ENCODE results near the gene CPEB3. TPM values are rescaled to one million over a fixed set of nuclear protein-coding genes. Genes with fewer than 3 reads are reported as not detected.

CPEB3 gene
- polyA plus RNA-seq, 1 donor: 4.6 TPM

DNA sequence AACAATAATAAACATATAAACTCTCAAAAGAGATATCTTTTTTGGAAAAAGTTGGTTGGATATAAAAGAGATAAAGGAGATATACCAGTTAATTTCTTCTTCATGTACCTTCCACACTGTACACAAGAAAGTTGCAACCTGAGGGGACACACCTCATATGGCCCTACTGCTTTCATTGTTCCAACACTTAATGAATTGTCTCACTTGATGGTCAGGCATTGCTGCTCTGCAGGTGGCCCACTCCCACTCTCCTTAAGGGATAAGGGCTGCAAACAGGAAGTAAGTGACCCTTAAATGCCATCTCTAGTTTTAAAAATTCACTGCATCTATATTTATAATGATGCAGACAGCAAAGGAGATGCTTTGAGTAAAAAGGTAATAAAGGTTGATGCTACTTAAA lies 215.0 kb downstream of the CPEB3 start:
- DNase-seq: no peak
- H3K4me3 ChIP-seq (ENCODE audit: low read length): no peak overlapping the region
- no peaks in the 10 kb centered on the region for H3K27me3 ChIP-seq (ENCODE audit: control insufficient read depth, insufficient read depth, low read length)
- H3K36me3 ChIP-seq (ENCODE audit: control insufficient read depth, insufficient read depth, low read length): peaks cover 7% of the 10 kb centered on the region
- H3K4me1 ChIP-seq (ENCODE audit: control insufficient read depth, insufficient read depth, low read length): no peaks in the 10 kb centered on the region
- H3K27ac ChIP-seq (ENCODE audit: low read length): no peak overlapping the region
- H3K9me3 ChIP-seq (ENCODE audit: control insufficient read depth, low read depth, low read length): no peaks in the 10 kb centered on the region

DNA sequence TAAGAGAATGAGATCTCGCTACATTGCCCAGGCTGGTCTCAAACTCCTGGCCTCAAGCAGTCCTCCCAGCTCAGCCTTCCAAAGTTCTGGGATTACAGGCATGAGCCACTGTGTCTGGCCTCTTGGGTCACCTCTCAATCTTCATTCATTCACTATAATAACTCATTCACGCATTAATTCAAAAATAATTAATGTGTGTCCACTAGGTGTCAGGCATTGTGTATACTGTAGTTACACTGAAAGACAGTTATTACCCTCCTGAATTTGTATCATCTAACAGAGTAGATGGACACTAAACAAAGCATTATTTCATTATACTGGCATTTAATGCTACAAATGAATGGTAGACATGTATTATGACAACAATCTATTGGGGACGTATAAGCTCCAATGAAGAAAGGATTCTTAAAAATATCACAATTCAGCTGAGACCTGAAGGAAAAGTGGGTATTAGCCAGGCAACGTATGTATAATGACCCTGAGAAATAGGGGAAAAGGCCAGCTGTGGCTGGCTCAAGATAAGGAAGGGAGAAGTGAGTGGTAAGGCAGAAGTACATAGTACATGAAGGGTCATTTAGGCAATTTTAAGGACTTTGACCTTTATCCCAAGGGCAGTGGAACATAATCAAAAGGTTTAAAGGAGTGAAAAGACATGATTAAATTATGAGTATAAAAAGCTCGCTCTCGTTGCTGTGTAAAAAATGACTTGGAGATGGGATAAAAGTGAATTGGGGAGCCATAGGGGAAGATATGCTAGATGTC lies 216.6 kb downstream of the CPEB3 start:
- no peaks in the 10 kb centered on the region for H3K27me3 ChIP-seq (ENCODE audit: control insufficient read depth, insufficient read depth, low read length)
- whole genome bisulfite sequencing (ENCODE audit: insufficient coverage, low lambda C conversion rate): 81% methylated on average over 5 of the region's 6 CpGs
- no peak overlapping the region for H3K27ac ChIP-seq (ENCODE audit: low read length)
- no peaks in the 10 kb centered on the region for H3K4me1 ChIP-seq (ENCODE audit: control insufficient read depth, insufficient read depth, low read length)
- H3K9me3 ChIP-seq (ENCODE audit: control insufficient read depth, low read depth, low read length): no peaks in the 10 kb centered on the region
- no peak overlapping the region for H3K4me3 ChIP-seq (ENCODE audit: low read length)
- peaks cover 4% of the 10 kb centered on the region for H3K36me3 ChIP-seq (ENCODE audit: control insufficient read depth, insufficient read depth, low read length)
- no peak for DNase-seq

DNA sequence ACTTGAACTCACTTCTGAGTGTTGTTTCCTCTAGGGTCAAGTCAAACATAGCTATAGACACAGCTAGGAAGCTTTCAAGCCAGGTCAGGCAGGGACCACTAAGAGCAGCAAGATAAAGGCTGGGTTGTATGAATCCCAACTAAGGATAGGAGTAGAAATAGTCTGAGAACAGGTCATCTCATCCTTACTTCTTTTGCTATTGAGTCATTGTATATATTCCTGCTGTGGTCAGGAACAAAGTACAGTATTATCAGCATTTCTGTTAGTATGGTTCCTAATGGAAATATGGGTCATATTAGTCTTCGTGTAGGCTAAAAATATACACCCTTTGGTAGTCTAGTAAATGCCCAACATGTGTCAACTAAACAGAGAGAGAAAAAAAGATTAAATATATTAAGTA lies 222.0 kb downstream of the CPEB3 start:
- 100% methylated on average over 1 of the region's 1 CpG for WGBS (ENCODE audit: insufficient coverage, low lambda C conversion rate)
- Histone ChIP-seq H3K9me3 (ENCODE audit: control insufficient read depth, low read depth, low read length) (no peaks in the 10 kb centered on the region), H3K27ac (ENCODE audit: low read length) (no peak overlapping the region), H3K4me1 (ENCODE audit: control insufficient read depth, insufficient read depth, low read length) (no peaks in the 10 kb centered on the region), H3K36me3 (ENCODE audit: control insufficient read depth, insufficient read depth, low read length) (no peaks in the 10 kb centered on the region), H3K4me3 (ENCODE audit: low read length) (no peak overlapping the region), H3K27me3 (ENCODE audit: control insufficient read depth, insufficient read depth, low read length) (no peaks in the 10 kb centered on the region)
- no peak for DNase-seq

DNA sequence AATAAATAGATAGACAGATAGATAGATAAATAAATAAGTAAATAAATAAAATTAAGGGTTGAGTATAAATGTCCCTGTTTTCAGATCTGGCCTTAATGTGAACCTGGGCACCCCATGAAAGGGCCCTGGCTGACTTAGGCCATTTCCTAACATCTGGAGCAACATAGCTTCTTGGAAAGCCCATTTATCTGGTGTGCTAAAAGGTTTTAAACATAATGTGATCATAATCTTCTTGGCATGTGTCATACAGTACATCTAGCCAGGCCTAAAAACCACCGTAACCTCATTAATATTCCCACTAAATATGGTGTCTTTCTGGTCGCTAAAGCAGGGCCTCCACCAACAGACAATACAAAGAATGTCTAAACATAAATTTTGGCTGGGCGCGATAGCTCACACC lies 224.5 kb downstream of the CPEB3 start:
- Histone ChIP-seq H3K27ac (ENCODE audit: low read length) (no peak overlapping the region), H3K4me1 (ENCODE audit: control insufficient read depth, insufficient read depth, low read length) (no peaks in the 10 kb centered on the region), H3K27me3 (ENCODE audit: control insufficient read depth, insufficient read depth, low read length) (no peaks in the 10 kb centered on the region), H3K36me3 (ENCODE audit: control insufficient read depth, insufficient read depth, low read length) (no peaks in the 10 kb centered on the region), H3K9me3 (ENCODE audit: control insufficient read depth, low read depth, low read length) (no peaks in the 10 kb centered on the region), H3K4me3 (ENCODE audit: low read length) (no peak overlapping the region)
- WGBS (ENCODE audit: insufficient coverage, low lambda C conversion rate): 100% methylated on average over 1 of the region's 4 CpGs
- DNase-seq: no peak

DNA sequence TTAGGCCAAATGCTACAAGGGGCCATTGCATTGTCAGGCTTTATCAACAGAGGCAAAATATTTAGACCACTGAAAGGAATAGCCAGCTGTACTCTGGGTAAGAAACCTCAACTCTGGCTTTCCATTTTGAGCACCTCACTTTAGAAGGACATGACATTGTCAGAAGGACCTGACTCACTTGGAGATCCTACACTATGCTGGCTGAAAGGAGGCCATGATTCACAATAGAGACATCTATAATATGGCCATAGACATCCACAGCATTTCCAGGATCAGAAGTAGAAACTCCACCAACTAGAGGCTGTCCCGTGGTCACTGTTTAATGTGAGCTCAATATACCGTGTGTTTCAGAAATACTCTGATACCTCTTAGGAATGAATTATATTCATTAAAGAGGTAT lies 226.4 kb downstream of the CPEB3 start:
- Histone ChIP-seq H3K36me3 (ENCODE audit: control insufficient read depth, insufficient read depth, low read length) (no peaks in the 10 kb centered on the region), H3K4me1 (ENCODE audit: control insufficient read depth, insufficient read depth, low read length) (no peaks in the 10 kb centered on the region), H3K9me3 (ENCODE audit: control insufficient read depth, low read depth, low read length) (no peaks in the 10 kb centered on the region), H3K27me3 (ENCODE audit: control insufficient read depth, insufficient read depth, low read length) (no peaks in the 10 kb centered on the region), H3K27ac (ENCODE audit: low read length) (no peak overlapping the region), H3K4me3 (ENCODE audit: low read length) (no peak overlapping the region)
- no CpG with 5 or more reads among the region's 2 CpGs for WGBS (ENCODE audit: insufficient coverage, low lambda C conversion rate)
- no peak for DNase-seq

DNA sequence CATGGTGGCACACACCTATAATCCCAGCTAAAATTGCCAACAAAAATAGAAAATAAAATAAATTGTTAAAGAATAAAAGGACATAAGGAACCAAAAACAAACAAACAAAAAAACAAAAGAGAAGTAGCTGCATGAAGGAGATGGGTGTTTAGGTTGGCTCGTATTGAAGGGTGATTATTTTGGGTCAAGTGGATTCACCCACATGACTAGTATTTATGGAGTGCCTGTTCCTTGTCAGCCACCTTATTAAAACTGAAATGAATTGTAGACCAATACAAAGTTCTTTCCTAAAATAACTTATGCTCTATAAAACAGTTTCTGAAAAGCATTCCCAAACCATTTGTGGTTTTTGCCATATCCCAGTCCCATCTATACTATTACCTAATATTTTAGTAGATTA lies 228.6 kb downstream of the CPEB3 start:
- H3K36me3 ChIP-seq (ENCODE audit: control insufficient read depth, insufficient read depth, low read length): no peaks in the 10 kb centered on the region
- no peaks in the 10 kb centered on the region for H3K27me3 ChIP-seq (ENCODE audit: control insufficient read depth, insufficient read depth, low read length)
- DNase-seq: no peak
- WGBS (ENCODE audit: insufficient coverage, low lambda C conversion rate): no CpG with 5 or more reads among the region's 1 CpG
- H3K4me1 ChIP-seq (ENCODE audit: control insufficient read depth, insufficient read depth, low read length): no peaks in the 10 kb centered on the region
- H3K4me3 ChIP-seq (ENCODE audit: low read length): no peak overlapping the region
- H3K9me3 ChIP-seq (ENCODE audit: control insufficient read depth, low read depth, low read length): no peaks in the 10 kb centered on the region
- no peak overlapping the region for H3K27ac ChIP-seq (ENCODE audit: low read length)

DNA sequence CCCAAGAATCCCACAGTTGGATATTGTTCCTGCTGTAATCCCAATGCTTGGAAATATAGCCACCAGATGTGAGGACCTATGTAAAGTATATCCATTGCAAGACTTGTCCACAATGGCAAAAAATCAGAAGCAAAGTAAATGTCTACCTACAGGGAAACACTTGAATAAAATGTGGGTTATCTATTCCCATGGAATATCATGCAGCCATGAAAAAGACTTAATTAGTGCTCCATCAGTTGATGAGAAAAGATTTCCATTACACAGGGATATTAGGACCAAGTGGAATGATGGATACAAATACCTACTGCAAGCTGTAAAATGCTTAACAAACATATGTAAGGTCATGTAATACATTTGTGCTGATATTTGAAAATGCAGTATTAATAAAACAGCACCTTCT lies 236.1 kb downstream of the CPEB3 start:
- Histone ChIP-seq H3K4me3 (ENCODE audit: low read length) (no peak overlapping the region), H3K27ac (ENCODE audit: low read length) (no peak overlapping the region), H3K36me3 (ENCODE audit: control insufficient read depth, insufficient read depth, low read length) (peaks cover 2% of the 10 kb centered on the region), H3K9me3 (ENCODE audit: control insufficient read depth, low read depth, low read length) (no peaks in the 10 kb centered on the region), H3K4me1 (ENCODE audit: control insufficient read depth, insufficient read depth, low read length) (no peaks in the 10 kb centered on the region), H3K27me3 (ENCODE audit: control insufficient read depth, insufficient read depth, low read length) (no peaks in the 10 kb centered on the region)
- no peak for DNase-seq

DNA sequence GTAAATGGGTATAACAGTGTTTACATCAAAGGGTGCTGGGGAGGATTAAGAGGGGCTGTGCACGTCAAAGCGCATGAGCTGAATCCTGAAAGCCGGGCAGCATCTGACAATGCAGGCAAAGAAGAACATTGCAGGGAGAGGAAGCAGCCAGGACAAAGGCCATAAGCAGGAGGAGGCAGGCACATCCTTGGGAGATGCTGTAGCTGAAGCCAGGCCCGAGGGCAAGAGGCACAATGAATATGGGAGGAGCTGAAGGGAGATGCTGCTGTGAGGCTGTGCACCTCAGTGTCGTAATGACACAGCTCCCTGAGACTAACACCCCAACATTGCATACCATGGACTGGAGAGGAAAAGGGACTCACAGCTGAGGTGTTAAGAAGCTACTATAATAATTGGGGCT lies 238.1 kb downstream of the CPEB3 start:
- H3K9me3 ChIP-seq (ENCODE audit: control insufficient read depth, low read depth, low read length): no peaks in the 10 kb centered on the region
- no peaks in the 10 kb centered on the region for H3K27me3 ChIP-seq (ENCODE audit: control insufficient read depth, insufficient read depth, low read length)
- H3K4me3 ChIP-seq (ENCODE audit: low read length): no peak overlapping the region
- WGBS (ENCODE audit: insufficient coverage, low lambda C conversion rate): no CpG with 5 or more reads among the region's 5 CpGs
- DNase-seq: no peak
- no peak overlapping the region for H3K27ac ChIP-seq (ENCODE audit: low read length)
- peaks cover 2% of the 10 kb centered on the region for H3K36me3 ChIP-seq (ENCODE audit: control insufficient read depth, insufficient read depth, low read length)
- H3K4me1 ChIP-seq (ENCODE audit: control insufficient read depth, insufficient read depth, low read length): no peaks in the 10 kb centered on the region

DNA sequence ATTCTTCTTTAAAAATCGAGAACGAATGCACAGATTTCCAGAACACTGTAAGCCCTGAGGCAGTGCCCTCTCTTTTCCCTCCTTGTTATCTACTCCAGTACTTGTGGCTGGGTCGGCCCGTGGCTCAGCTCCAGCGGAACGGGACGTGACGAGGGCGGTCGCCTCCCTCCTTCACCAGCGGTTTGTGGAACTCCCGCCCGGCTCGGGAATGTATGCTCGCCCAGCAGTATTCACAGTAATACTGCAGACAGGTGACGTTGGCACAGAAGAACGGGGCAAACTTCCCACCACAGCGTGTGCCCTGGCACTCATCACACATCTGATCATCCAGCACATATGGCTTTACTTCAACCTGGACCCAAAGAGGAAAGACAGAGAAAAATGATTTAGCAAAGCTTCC lies 238.8 kb downstream of the CPEB3 start:
- Histone ChIP-seq H3K4me1 (ENCODE audit: control insufficient read depth, insufficient read depth, low read length) (no peaks in the 10 kb centered on the region), H3K9me3 (ENCODE audit: control insufficient read depth, low read depth, low read length) (no peaks in the 10 kb centered on the region), H3K4me3 (ENCODE audit: low read length) (no peak overlapping the region), H3K36me3 (ENCODE audit: control insufficient read depth, insufficient read depth, low read length) (peaks cover under 1% of the 10 kb centered on the region), H3K27ac (ENCODE audit: low read length) (no peak overlapping the region), H3K27me3 (ENCODE audit: control insufficient read depth, insufficient read depth, low read length) (no peaks in the 10 kb centered on the region)
- WGBS (ENCODE audit: insufficient coverage, low lambda C conversion rate): 100% methylated on average over 3 of the region's 18 CpGs
- no peak for DNase-seq

DNA sequence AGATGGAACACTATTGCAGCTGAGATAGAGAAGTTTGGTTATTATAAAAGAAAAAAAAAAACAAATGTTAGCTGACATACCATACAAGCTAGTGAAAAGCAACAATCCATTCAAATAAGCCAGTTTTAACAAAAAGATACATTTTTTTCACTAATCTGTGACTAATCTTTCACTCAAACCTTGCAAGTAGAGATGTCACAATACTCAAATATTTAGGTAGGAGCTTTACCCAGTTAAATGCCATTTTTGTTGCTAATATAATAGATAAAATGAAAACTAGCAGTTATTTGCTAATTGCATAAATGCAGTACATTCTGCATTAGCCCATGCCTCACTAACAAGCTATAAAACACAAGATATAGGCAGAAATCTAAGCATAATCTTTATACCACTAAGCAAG lies 243.7 kb downstream of the CPEB3 start:
- H3K4me1 ChIP-seq (ENCODE audit: control insufficient read depth, insufficient read depth, low read length): no peaks in the 10 kb centered on the region
- no peaks in the 10 kb centered on the region for H3K36me3 ChIP-seq (ENCODE audit: control insufficient read depth, insufficient read depth, low read length)
- no peak overlapping the region for H3K4me3 ChIP-seq (ENCODE audit: low read length)
- peaks cover 6% of the 10 kb centered on the region for H3K9me3 ChIP-seq (ENCODE audit: control insufficient read depth, low read depth, low read length)
- no peak overlapping the region for H3K27ac ChIP-seq (ENCODE audit: low read length)
- DNase-seq: no peak
- H3K27me3 ChIP-seq (ENCODE audit: control insufficient read depth, insufficient read depth, low read length): peaks cover 6% of the 10 kb centered on the region

DNA sequence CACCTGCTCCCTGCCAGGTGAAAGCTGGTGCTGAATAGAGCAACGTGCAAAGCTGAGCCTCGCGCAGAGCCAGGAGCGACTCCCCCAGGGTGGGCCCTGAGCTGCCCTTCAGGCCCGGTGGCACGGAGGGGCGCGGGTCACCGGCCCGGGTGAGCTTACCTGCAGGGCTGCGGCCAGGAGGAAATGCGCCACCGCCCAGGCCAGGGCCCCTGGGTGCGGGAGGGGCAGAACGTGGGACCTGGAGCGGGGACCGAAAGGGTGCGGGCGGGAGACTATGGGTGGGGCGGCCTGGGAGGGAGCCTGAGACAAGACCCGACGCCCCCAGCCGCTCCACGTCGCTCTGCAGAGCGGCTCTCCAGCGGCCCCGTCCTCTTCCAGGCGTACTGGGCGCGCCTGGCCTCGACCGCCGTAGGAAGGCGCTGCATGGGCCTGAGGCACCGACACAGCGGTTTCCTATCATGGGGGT lies 245.2 kb downstream of the CPEB3 start:
- no peak overlapping the region for H3K4me3 ChIP-seq (ENCODE audit: low read length)
- H3K36me3 ChIP-seq (ENCODE audit: control insufficient read depth, insufficient read depth, low read length): no peaks in the 10 kb centered on the region
- no peak for DNase-seq
- H3K27me3 ChIP-seq (ENCODE audit: control insufficient read depth, insufficient read depth, low read length): peaks cover 6% of the 10 kb centered on the region
- H3K9me3 ChIP-seq (ENCODE audit: control insufficient read depth, low read depth, low read length): peaks cover 6% of the 10 kb centered on the region
- H3K4me1 ChIP-seq (ENCODE audit: control insufficient read depth, insufficient read depth, low read length): no peaks in the 10 kb centered on the region
- no CpG with 5 or more reads among the region's 37 CpGs for WGBS (ENCODE audit: insufficient coverage, low lambda C conversion rate)
- H3K27ac ChIP-seq (ENCODE audit: low read length): no peak overlapping the region
